Sigmoid colon (tissue), 4 donors: ENCODE results near the gene AK3.

Experiments used
- POLR2AphosphoS5 ChIP-seq, 4 donors: sonication (generic); formaldehyde crosslinking; IDR thresholded peaks; one replicate each; pipeline ENCODE4 v1.6.1; 2017; ENCODE audit warnings: antibody characterized with exemption in 4 of 4
- TF ChIP-seq, protein P1 (sequence below), 4 experiments: fragments of 450-650 bp in 3 of 4; fragments of 200-600 bp in 1 of 4; IDR thresholded peaks; one replicate each; pipeline ENCODE4 v1.5.1; 2016 to 2019; ENCODE audit warnings: antibody characterized with exemption in 4 of 4, mild to moderate bottlenecking in 3 of 4, moderate library complexity in 2 of 4

DNA sequence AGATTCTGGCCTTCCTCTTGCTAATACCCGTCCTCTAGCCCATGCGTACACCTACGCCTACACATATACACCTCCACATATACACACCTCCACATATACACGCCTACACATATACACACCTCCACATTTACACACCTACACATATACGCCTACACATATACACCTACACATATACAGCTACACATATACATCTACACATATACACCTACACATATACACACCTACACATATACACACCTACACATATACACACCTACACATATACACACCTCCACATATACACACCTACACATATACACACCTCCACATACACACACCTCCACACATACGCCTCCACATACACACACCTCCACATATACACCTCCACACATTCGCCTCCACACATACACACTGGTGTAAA, 27.2 kb downstream of the AK3 start:
- TF ChIP-seq, protein P1, sequence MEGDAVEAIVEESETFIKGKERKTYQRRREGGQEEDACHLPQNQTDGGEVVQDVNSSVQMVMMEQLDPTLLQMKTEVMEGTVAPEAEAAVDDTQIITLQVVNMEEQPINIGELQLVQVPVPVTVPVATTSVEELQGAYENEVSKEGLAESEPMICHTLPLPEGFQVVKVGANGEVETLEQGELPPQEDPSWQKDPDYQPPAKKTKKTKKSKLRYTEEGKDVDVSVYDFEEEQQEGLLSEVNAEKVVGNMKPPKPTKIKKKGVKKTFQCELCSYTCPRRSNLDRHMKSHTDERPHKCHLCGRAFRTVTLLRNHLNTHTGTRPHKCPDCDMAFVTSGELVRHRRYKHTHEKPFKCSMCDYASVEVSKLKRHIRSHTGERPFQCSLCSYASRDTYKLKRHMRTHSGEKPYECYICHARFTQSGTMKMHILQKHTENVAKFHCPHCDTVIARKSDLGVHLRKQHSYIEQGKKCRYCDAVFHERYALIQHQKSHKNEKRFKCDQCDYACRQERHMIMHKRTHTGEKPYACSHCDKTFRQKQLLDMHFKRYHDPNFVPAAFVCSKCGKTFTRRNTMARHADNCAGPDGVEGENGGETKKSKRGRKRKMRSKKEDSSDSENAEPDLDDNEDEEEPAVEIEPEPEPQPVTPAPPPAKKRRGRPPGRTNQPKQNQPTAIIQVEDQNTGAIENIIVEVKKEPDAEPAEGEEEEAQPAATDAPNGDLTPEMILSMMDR (IDR thresholded peaks at IDR 0.05), result no peak
- no peak for TF ChIP-seq POLR2AphosphoS5 (IDR thresholded peaks at IDR 0.05)
